Neural cell (in vitro differentiated cells): Measurements from ENCODE around the gene PPP1R1A. TPM values are rescaled to one million over a fixed set of nuclear protein-coding genes. Genes with fewer than 3 reads are reported as not detected.

Experiments used
- H2AFZ ChIP-seq: fragments of 200-600, 300-800 bp; sonication (generic), shearing (Covaris generic); 2 replicates; pipeline ENCODE4 v1.6.0; 2014; ENCODE audit warnings: low read depth, mild to moderate bottlenecking, antibody characterized with exemption, low read length, moderate library complexity
- H3F3A ChIP-seq: fragments of 200-600 bp; shearing (Covaris generic); 2 replicates; pipeline ENCODE4 v1.6.1; 2016; ENCODE audit warnings: mild to moderate bottlenecking, moderate library complexity, mixed read lengths, antibody characterized with exemption, low read length; ENCODE audit not compliant: insufficient read depth, poor library complexity, severe bottlenecking
- H3K27ac ChIP-seq: fragments of 200-600, 300-800 bp; sonication (generic), shearing (Covaris generic); 2 replicates; pipeline ENCODE4 v1.5.1; 2014; ENCODE audit warnings: mild to moderate bottlenecking, low read length, moderate library complexity
- H3K27me3 ChIP-seq: fragments of 300-800, 200-600 bp; sonication (generic), shearing (Covaris generic); 2 replicates; pipeline ENCODE4 v1.6.0; 2014; ENCODE audit warnings: mild to moderate bottlenecking, low read depth, low read length, moderate library complexity; ENCODE audit not compliant: insufficient read depth
- H3K36me3 ChIP-seq: fragments of 300-800, 200-600 bp; sonication (generic), shearing (Covaris generic); 2 replicates; pipeline ENCODE4 v1.5.1; 2014; ENCODE audit warnings: mild to moderate bottlenecking, antibody characterized with exemption, low read length, moderate library complexity; ENCODE audit not compliant: insufficient read depth
- H3K4me2 ChIP-seq: fragments of 300-800, 200-600 bp; sonication (generic), shearing (Covaris generic); 2 replicates; pipeline ENCODE4 v1.6.0; 2014; ENCODE audit warnings: mild to moderate bottlenecking, low read length
- H3K4me3 ChIP-seq: fragments of 300-800, 200-600 bp; sonication (generic), shearing (Covaris generic); 2 replicates; pipeline ENCODE4 v1.5.1; 2014; ENCODE audit warnings: mild to moderate bottlenecking, low read length, moderate library complexity
- H3K79me2 ChIP-seq: fragments of 200-600 bp; shearing (Covaris generic); replicated peaks from 2 replicates; pipeline ENCODE4 v1.6.0; 2014; ENCODE audit warnings: mild to moderate bottlenecking, low read length, moderate library complexity; ENCODE audit not compliant: insufficient read depth
- H3K9ac ChIP-seq: fragments of 300-800, 200-600 bp; sonication (generic), shearing (Covaris generic); 2 replicates; pipeline ENCODE4 v1.6.1; 2016; ENCODE audit warnings: mild to moderate bottlenecking, low read length, mixed read lengths
- H3K9me2 ChIP-seq: fragments of 200-600 bp; shearing (Covaris generic); 2 replicates; pipeline ENCODE4 v1.6.1; 2016; ENCODE audit warnings: mild to moderate bottlenecking, low read length, mixed read lengths; ENCODE audit not compliant: insufficient read depth
- H3K9me3 ChIP-seq: fragments of 200-600, 300-800 bp; sonication (generic), shearing (Covaris generic); 2 replicates; pipeline ENCODE4 v1.6.1; 2016; ENCODE audit warnings: mild to moderate bottlenecking, mixed run types, low read length, moderate library complexity, mixed read lengths
- H4K20me1 ChIP-seq: fragments of 200-600 bp; shearing (Covaris generic); 2 replicates; pipeline ENCODE4 v1.6.1; 2016; ENCODE audit warnings: mild to moderate bottlenecking, mixed run types; ENCODE audit not compliant: insufficient read depth
- CTCF ChIP-seq: fragments of 450-650 bp; IDR thresholded peaks from 2 replicates; pipeline ENCODE4 v1.5.1; 2014; ENCODE audit warnings: antibody characterized with exemption, mild to moderate bottlenecking, moderate library complexity; ENCODE audit not compliant: poor library complexity, severe bottlenecking
- EP300 ChIP-seq: fragments of 450-650 bp; conservative IDR thresholded peaks from 2 replicates; pipeline ENCODE4 v1.6.1; 2014; ENCODE audit warnings: antibody characterized with exemption, mild to moderate bottlenecking, moderate library complexity; ENCODE audit not compliant: poor library complexity, severe bottlenecking
- EZH2 ChIP-seq: fragments of 200-600, 300-800 bp; shearing (Covaris generic), sonication (generic); IDR thresholded peaks from 2 replicates; pipeline ENCODE4 v1.6.1; 2014; ENCODE audit warnings: antibody characterized with exemption, low read length, borderline replicate concordance, mild to moderate bottlenecking; ENCODE audit not compliant: insufficient read depth, poor library complexity, severe bottlenecking
- MXI1 ChIP-seq: fragments of 450-650 bp; conservative IDR thresholded peaks from 2 replicates; pipeline ENCODE4 v1.6.1; 2014; ENCODE audit warnings: antibody characterized with exemption, mild to moderate bottlenecking; ENCODE audit not compliant: poor library complexity, severe bottlenecking
- POLR2AphosphoS5 ChIP-seq: IDR thresholded peaks from 2 replicates; pipeline ENCODE4 v1.6.1; 2012
- RAD21 ChIP-seq: fragments of 450-650 bp; conservative IDR thresholded peaks from 2 replicates; pipeline ENCODE4 v1.6.1; 2014; ENCODE audit warnings: antibody characterized with exemption, mild to moderate bottlenecking, moderate library complexity
- REST ChIP-seq: IDR thresholded peaks from 2 replicates; pipeline ENCODE4 v1.6.1; 2012; ENCODE audit warnings: borderline replicate concordance
- SMC3 ChIP-seq: fragments of 450-650 bp; conservative IDR thresholded peaks from 2 replicates; pipeline ENCODE4 v1.6.1; 2014; ENCODE audit warnings: antibody characterized with exemption, mild to moderate bottlenecking, moderate library complexity; ENCODE audit not compliant: poor library complexity
- TAF1 ChIP-seq: IDR thresholded peaks from 2 replicates; pipeline ENCODE4 v1.6.1; 2012; ENCODE audit warnings: low read depth
- polyA plus RNA-seq: library from polyadenylated mRNA; depleted of rRNA; stranded (reverse); fragments of >200 nt; gene quantifications from 2 replicates; pipeline ENCODE4 v1.2.3, GENCODE V29; 2014

The PPP1R1A gene
- polyA plus RNA-seq, 1 donor from 2014 or later, result 28.9 TPM

- Histone ChIP-seq H3K27ac (peak overlapping the region; percentile 44), H3K9me3 (no peaks in the 10 kb centered on the region), H3K4me2 (peak overlapping the region; percentile 88), H4K20me1 (no peaks in the 10 kb centered on the region), H3F3A (no peaks in the 10 kb centered on the region), H3K9ac (peak overlapping the region; percentile 82), H2AFZ (peak overlapping the region; percentile 51), H3K27me3 (no peaks in the 10 kb centered on the region), H3K36me3 (no peaks in the 10 kb centered on the region), H3K9me2 (no peaks in the 10 kb centered on the region), H3K4me3 (peak overlapping the region; percentile 94), H3K79me2 (no peaks in the 10 kb centered on the region)
- no peak for TF ChIP-seq EP300
- no peak for TF ChIP-seq POLR2AphosphoS5
- TF ChIP-seq EZH2, result no peak
- TF ChIP-seq SMC3, result no peak
- no peak for TF ChIP-seq REST
- no peak for TF ChIP-seq MXI1
- TF ChIP-seq CTCF, result no peak
- no peak for TF ChIP-seq RAD21
- TF ChIP-seq TAF1, result no peak
These were observed 1.1 kb downstream of the PPP1R1A start for GRCh38 chr12:54587315-54587873.

GRCh38 chr12:54586620-54587019, 1.8 kb downstream of the PPP1R1A start:
- peak overlapping the region; percentile 94 for H3K4me3 ChIP-seq

More at GRCh38 chr12:54586620-54587019, 1.8 kb downstream of the PPP1R1A start:
- Histone ChIP-seq H3K4me2 (no peak overlapping the region), H4K20me1 (no peaks in the 10 kb centered on the region), H2AFZ (no peak overlapping the region), H3K36me3 (no peaks in the 10 kb centered on the region), H3K9me2 (no peaks in the 10 kb centered on the region), H3K79me2 (no peaks in the 10 kb centered on the region), H3K9me3 (no peaks in the 10 kb centered on the region), H3F3A (no peaks in the 10 kb centered on the region), H3K9ac (peak overlapping the region; percentile 82), H3K27ac (no peak overlapping the region), H3K27me3 (no peaks in the 10 kb centered on the region)
- no peak for TF ChIP-seq REST
- no peak for TF ChIP-seq CTCF
- TF ChIP-seq TAF1, result no peak
- TF ChIP-seq RAD21, result no peak
- no peak for TF ChIP-seq MXI1
- no peak for TF ChIP-seq POLR2AphosphoS5
- TF ChIP-seq EP300, result no peak
- no peak for TF ChIP-seq SMC3
- no peak for TF ChIP-seq EZH2
